SU-DHL-6 (cell line): ENCODE results near the gene RFC4.

Experiments used
- CTCF ChIP-seq: fragments of 200-600 bp; sonication (generic); IDR thresholded peaks from one replicate; pipeline ENCODE4 v1.5.1; 2017; ENCODE audit warnings: antibody characterized with exemption, mild to moderate bottlenecking, low read length, moderate library complexity; ENCODE audit not compliant: insufficient read depth, poor library complexity, severe bottlenecking
- EZH2phosphoT487 ChIP-seq: fragments of 200-600 bp; sonication (generic), shearing (Covaris generic); conservative IDR thresholded peaks from 2 replicates; pipeline ENCODE4 v1.6.1; 2018; ENCODE audit warnings: mild to moderate bottlenecking, antibody characterized with exemption, low read length, moderate library complexity, mixed read lengths

- TF ChIP-seq CTCF = no peak
- no peak for TF ChIP-seq EZH2phosphoT487
Measured at GRCh38 chr3:186828340-186828739, 22.1 kb upstream of the RFC4 start.
